GM04503 (cell line): Measurements from ENCODE around the gene CD8B.
A peak's percentile ranks its signal among the peaks of the same experiment; 100 is the strongest.
"Not testable (repeated sequence)": the region's sequence is repeated elsewhere in the genome, so short reads cannot be mapped to it uniquely, and the experiment has no call there.

Experiments
- DNase-seq: peaks from one replicate; pipeline ENCODE4 v3.0.0-alpha.2; 2012; ENCODE audit warnings: low read depth

CD8B gene

GRCh38 chr2:86836915-86837695 is 24.6 kb downstream of the CD8B start:
- peak; percentile 69 for DNase-seq

- not testable (repeated sequence) for DNase-seq
Observed at GRCh38 chr2:86835548-86835889, 26.2 kb downstream of the CD8B start.

GRCh38 chr2:86833315-86833714 is 28.4 kb downstream of the CD8B start:
- no peak for DNase-seq

- no peak for DNase-seq
Observed at GRCh38 chr2:86832334-86833096, 29.2 kb downstream of the CD8B start.

- DNase-seq: no peak
Observed at GRCh38 chr2:86831537-86831936, 30.1 kb downstream of the CD8B start.

GRCh38 chr2:86826951-86827350 is 34.7 kb downstream of the CD8B start:
- no peak for DNase-seq

GRCh38 chr2:86825693-86826381 is 35.8 kb downstream of the CD8B start:
- DNase-seq: no peak

- DNase-seq: no peak
Observed at GRCh38 chr2:86825036-86825692, 36.5 kb downstream of the CD8B start.

GRCh38 chr2:86822668-86823345 is 38.9 kb downstream of the CD8B start:
- DNase-seq: no peak

- no peak for DNase-seq
Observed at GRCh38 chr2:86821842-86822241, 39.8 kb downstream of the CD8B start.

GRCh38 chr2:86821306-86821705 is 40.4 kb downstream of the CD8B start:
- no peak for DNase-seq

- DNase-seq: no peak
Observed at GRCh38 chr2:86818957-86819356, 42.7 kb downstream of the CD8B start.

GRCh38 chr2:86818114-86818801 is 43.4 kb downstream of the CD8B start:
- DNase-seq: no peak

- DNase-seq: no peak
Observed at GRCh38 chr2:86815611-86816010, 46.1 kb downstream of the CD8B start.

GRCh38 chr2:86809481-86810121 is 52.1 kb downstream of the CD8B start:
- DNase-seq: no peak

GRCh38 chr2:86808315-86809161 is 53.1 kb downstream of the CD8B start:
- no peak for DNase-seq

GRCh38 chr2:86807468-86808275 is 54.0 kb downstream of the CD8B start:
- DNase-seq: no peak

- no peak for DNase-seq
Observed at GRCh38 chr2:86807133-86807467, 54.6 kb downstream of the CD8B start.
